CD14-positive monocyte (primary cell): ENCODE measurements around the gene KCTD5. TPM values are rescaled to one million over a fixed set of nuclear protein-coding genes. Genes with fewer than 3 reads are reported as not detected.
A peak's percentile ranks its signal among the peaks of the same experiment; 100 is the strongest.

ENCODE experiments used
- DNase-seq, 3 donors: peaks; one replicate each; pipeline ENCODE4 v3.0.0-alpha.2; 2011 to 2022
- H2AFZ ChIP-seq: 2 replicates; pipeline ENCODE4 v1.6.0; 2012; ENCODE audit warnings: mild to moderate bottlenecking, low read depth, low read length, inconsistent platforms; ENCODE audit not compliant: insufficient read depth, poor library complexity, severe bottlenecking
- H3K27ac ChIP-seq, 2 donors: 1 replicate in 1 of 2; 2 replicates in 1 of 2; pipeline ENCODE4 v1.5.1; 2012 to 2013; ENCODE audit warnings: low read length in 2 of 2, control low read depth in 1 of 2, inconsistent platforms in 1 of 2, low read depth in 1 of 2, mild to moderate bottlenecking in 1 of 2
- H3K27me3 ChIP-seq, 2 donors: one replicate each; pipeline versions ENCODE4 v1.6.0 to v1.6.1; 2011 to 2013; ENCODE audit warnings: low read length in 2 of 2; ENCODE audit not compliant: control insufficient read depth in 2 of 2, insufficient read depth in 2 of 2
- H3K36me3 ChIP-seq, 2 donors: replicated peaks in 1 of 2; 1 replicate in 1 of 2; 2 replicates in 1 of 2; pipeline versions ENCODE4 v1.5.1 to v1.6.1; 2012 to 2013; ENCODE audit warnings: low read length in 2 of 2, control low read depth in 1 of 2, inconsistent platforms in 1 of 2, mild to moderate bottlenecking in 1 of 2; ENCODE audit not compliant: insufficient read depth in 2 of 2, control insufficient read depth in 1 of 2
- H3K4me1 ChIP-seq, 2 donors: 1 replicate in 1 of 2; 2 replicates in 1 of 2; pipeline versions ENCODE4 v1.5.1 to v1.6.1; 2012 to 2013; ENCODE audit warnings: low read length in 2 of 2, control low read depth in 1 of 2, inconsistent platforms in 1 of 2, mild to moderate bottlenecking in 1 of 2, moderate library complexity in 1 of 2; ENCODE audit not compliant: insufficient read depth in 2 of 2, control insufficient read depth in 1 of 2
- H3K4me2 ChIP-seq: replicated peaks from 2 replicates; pipeline ENCODE3; 2012; ENCODE audit warnings: low read length, moderate library complexity, mild to moderate bottlenecking; ENCODE audit not compliant: poor library complexity, severe bottlenecking; ENCODE audit errors: extremely low read depth
- H3K4me3 ChIP-seq, 3 experiments: fragments of 200-600 bp in 1 of 3; sonication (generic) in 1 of 3; replicated peaks in 1 of 3; 1 replicate in 2 of 3; 2 replicates in 1 of 3; pipeline ENCODE4 v1.5.1; 2011 to 2013; ENCODE audit warnings: low read length in 3 of 3, mild to moderate bottlenecking in 3 of 3, control low read depth in 2 of 3, low read depth in 2 of 3, inconsistent platforms in 1 of 3, moderate library complexity in 1 of 3
- H3K79me2 ChIP-seq: 2 replicates; pipeline ENCODE4 v1.6.0; 2012; ENCODE audit warnings: mild to moderate bottlenecking, control low read depth, inconsistent platforms, low read length, moderate library complexity; ENCODE audit not compliant: insufficient read depth
- H3K9ac ChIP-seq: 2 replicates; pipeline ENCODE4 v1.6.0; 2017; ENCODE audit warnings: low read length, mild to moderate bottlenecking; ENCODE audit not compliant: insufficient read depth, poor library complexity, severe bottlenecking
- H3K9me3 ChIP-seq, 2 donors: replicated peaks in 1 of 2; 1 replicate in 1 of 2; 2 replicates in 1 of 2; pipeline versions ENCODE4 v1.5.1 to v1.6.1; 2012 to 2013; ENCODE audit warnings: low read length in 2 of 2, control low read depth in 1 of 2; ENCODE audit not compliant: control insufficient read depth in 1 of 2, insufficient read depth in 1 of 2
- H4K20me1 ChIP-seq: 2 replicates; pipeline ENCODE4 v1.6.0; 2012; ENCODE audit warnings: mild to moderate bottlenecking, low read length, control low read depth, moderate library complexity; ENCODE audit not compliant: insufficient read depth
- H3K27ac Mint-ChIP-seq, 7 donors: one replicate each; pipeline ENCODE4 v1.8.0; 2020; ENCODE audit warnings: mild to moderate bottlenecking in 7 of 7, mixed read lengths in 7 of 7, moderate library complexity in 6 of 7, inconsistent platforms in 2 of 7
- H3K27me3 Mint-ChIP-seq, 3 donors: one replicate each; pipeline ENCODE4 v1.8.0; 2021 to 2022; ENCODE audit warnings: low read depth in 3 of 3, mild to moderate bottlenecking in 3 of 3, mixed read lengths in 3 of 3, moderate library complexity in 3 of 3, inconsistent platforms in 1 of 3
- H3K36me3 Mint-ChIP-seq, 2 donors: one replicate each; pipeline ENCODE4 v1.8.0; 2020; ENCODE audit warnings: mixed read lengths in 2 of 2, inconsistent platforms in 1 of 2, mild to moderate bottlenecking in 1 of 2
- H3K4me1 Mint-ChIP-seq: one replicate; pipeline ENCODE4 v1.8.0; 2020; ENCODE audit warnings: mild to moderate bottlenecking, mixed read lengths
- H3K4me3 Mint-ChIP-seq, 2 donors: one replicate each; pipeline ENCODE4 v1.8.0; 2020; ENCODE audit warnings: mild to moderate bottlenecking in 2 of 2, mixed read lengths in 2 of 2, moderate library complexity in 1 of 2
- H3K9me3 Mint-ChIP-seq, 7 donors: one replicate each; pipeline ENCODE4 v1.8.0; 2020 to 2022; ENCODE audit warnings: mixed read lengths in 7 of 7, mild to moderate bottlenecking in 6 of 7, moderate library complexity in 6 of 7, inconsistent platforms in 2 of 7
- WGBS: methylation state at CpG from one replicate; pipeline ENCODE4 v1.1.5; 2013; ENCODE audit warnings: missing lambda C conversion rate; ENCODE audit not compliant: insufficient coverage; 5-methylcytosine and 5-hydroxymethylcytosine counted together
- intact Hi-C, 2 donors: fragments of 100-400 bp; cut with micrococcal nuclease; formaldehyde crosslinking; loops; one replicate each; pipeline versions ENCODE4 v1.15.0 to v1.15.1; 2023
- polyA plus RNA-seq, 3 donors: library from polyadenylated mRNA; depleted of rRNA in 1 of 3; unstranded in 2 of 3; stranded (reverse) in 1 of 3; fragments of 300-500 nt in 2 of 3; fragments of >200 nt in 1 of 3; fragmentation: Illumina TruSeq in 2 of 3; gene quantifications; 1 replicate in 2 of 3; 2 replicates in 1 of 3; pipeline ENCODE4 v1.2.3, GENCODE V29; 2012 to 2021
- TF ChIP-seq, protein P1 (sequence below): fragments of 200-600 bp; IDR thresholded peaks from one replicate; pipeline ENCODE4 v1.8.0; 2022; ENCODE audit warnings: antibody characterized with exemption, mild to moderate bottlenecking

KCTD5 gene
- polyA plus RNA-seq, 3 donors = 16.0 to 23.1 (median 21.0) TPM

DNA sequence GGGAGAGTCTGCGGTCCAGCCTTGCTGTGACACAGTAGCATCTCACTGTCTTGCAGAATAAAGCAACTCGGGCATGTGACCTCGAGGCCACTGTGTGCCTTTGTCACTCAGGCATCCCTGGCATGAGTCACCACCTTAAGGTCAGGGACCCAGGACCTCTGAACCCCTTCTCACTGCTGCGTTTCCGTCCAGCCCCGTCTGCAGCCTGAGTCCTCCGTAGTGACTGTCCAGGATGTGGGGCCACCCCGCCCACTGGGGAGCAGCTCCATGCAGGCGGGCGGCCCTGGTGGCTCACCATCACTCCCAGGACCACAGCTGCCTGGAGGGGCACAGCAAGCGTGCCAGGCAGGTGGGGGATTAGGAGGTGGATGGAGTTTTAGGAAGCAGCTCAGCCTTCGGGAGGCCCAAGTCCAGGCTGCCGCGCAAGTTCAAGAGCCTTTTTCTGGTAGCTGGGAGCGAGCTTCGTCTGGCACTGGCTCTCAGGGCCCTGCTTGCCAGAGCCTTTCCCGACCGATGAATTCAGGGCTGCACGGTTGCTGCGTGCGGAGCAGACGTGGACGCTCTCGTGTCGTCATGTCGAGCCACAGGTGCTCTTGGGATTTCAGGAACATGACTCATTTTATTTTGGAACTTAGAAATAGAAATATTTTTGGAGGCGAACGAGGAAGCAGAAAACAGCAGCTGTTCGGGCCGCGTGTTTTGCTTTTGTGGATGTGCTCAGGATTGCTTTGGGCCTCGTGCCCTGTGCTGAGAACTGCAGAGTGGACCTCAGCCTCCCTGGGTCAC lies 16.8 kb downstream of the KCTD5 start:
- Histone ChIP-seq H3K4me1 (no peaks in the 10 kb centered on the region), H2AFZ (no peak overlapping the region), H3K9ac (no peak overlapping the region), H3K9me3 (no peaks in the 10 kb centered on the region), H3K4me2 (no peak overlapping the region), H3K79me2 (peaks cover 6% of the 10 kb centered on the region), H3K36me3 (peaks cover 75 to 76% of the 10 kb centered on the region in 2 donors), H4K20me1 (peaks cover 76% of the 10 kb centered on the region), H3K27me3 (no peaks in the 10 kb centered on the region), H3K27ac (no peak overlapping the region), H3K4me3 (no peak overlapping the region)
- H3K27me3 Mint-ChIP-seq = peaks cover 0 to 2% (median 1%) of the 10 kb centered on the region in 3 donors
- no peaks in the 10 kb centered on the region for H3K4me1 Mint-ChIP-seq
- TF ChIP-seq, protein P1, sequence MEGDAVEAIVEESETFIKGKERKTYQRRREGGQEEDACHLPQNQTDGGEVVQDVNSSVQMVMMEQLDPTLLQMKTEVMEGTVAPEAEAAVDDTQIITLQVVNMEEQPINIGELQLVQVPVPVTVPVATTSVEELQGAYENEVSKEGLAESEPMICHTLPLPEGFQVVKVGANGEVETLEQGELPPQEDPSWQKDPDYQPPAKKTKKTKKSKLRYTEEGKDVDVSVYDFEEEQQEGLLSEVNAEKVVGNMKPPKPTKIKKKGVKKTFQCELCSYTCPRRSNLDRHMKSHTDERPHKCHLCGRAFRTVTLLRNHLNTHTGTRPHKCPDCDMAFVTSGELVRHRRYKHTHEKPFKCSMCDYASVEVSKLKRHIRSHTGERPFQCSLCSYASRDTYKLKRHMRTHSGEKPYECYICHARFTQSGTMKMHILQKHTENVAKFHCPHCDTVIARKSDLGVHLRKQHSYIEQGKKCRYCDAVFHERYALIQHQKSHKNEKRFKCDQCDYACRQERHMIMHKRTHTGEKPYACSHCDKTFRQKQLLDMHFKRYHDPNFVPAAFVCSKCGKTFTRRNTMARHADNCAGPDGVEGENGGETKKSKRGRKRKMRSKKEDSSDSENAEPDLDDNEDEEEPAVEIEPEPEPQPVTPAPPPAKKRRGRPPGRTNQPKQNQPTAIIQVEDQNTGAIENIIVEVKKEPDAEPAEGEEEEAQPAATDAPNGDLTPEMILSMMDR = no peak
- 98% methylated on average over 30 of the region's 32 CpGs for WGBS
- intact Hi-C loops = no loop called here
- no peak for DNase-seq
- H3K9me3 Mint-ChIP-seq = no peaks in the 10 kb centered on the region
- peaks cover 60 to 75% of the 10 kb centered on the region in 2 donors for H3K36me3 Mint-ChIP-seq
- peak overlapping the region in 2 of 7 donors; percentile 18 to 59 for H3K27ac Mint-ChIP-seq
- no peak overlapping the region for H3K4me3 Mint-ChIP-seq

DNA sequence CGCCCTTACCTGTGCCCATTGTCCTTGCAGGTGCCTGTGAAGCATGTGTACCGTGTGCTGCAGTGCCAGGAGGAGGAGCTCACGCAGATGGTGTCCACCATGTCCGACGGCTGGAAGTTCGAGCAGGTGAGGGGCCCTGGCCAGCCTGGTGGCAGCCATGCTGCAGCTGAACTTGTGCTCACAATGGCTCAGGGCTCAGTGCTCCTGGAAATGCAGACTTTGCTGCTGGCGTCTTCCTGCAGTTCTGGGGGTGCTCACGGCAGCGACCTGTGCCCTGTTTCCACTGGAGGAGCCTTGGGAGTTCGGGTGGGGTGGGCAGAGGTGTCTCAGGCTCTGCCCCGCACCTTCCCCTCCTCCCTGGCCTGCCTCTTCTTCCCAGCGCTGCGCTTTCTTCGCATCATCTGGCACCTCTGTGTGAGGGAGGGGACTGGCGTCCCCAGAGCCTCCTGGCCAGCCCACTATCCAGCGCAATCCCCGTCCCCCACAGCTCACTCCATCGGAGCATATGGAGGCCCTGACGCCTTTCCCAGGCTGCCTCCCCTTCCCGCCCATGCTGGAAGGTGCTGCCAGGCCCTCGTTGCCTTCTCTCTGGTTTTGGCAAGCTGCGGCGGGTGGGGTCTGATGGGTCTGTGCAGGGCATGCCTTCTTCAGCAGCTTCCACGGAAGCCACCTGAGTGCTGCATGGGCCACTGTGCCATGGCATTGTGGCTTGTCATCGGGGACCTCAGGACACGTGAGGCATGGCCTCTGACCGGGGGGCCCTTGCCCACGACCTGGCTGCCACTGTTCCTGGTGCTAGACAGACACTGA lies 17.7 kb downstream of the KCTD5 start:
- TF ChIP-seq, protein P1 = no peak
- 96% methylated on average over 14 of the region's 28 CpGs for WGBS

More for the DNA sequence above, 17.7 kb downstream of the KCTD5 start:
- H3K36me3 Mint-ChIP-seq = peaks cover 63 to 84% of the 10 kb centered on the region in 2 donors
- peaks cover 0 to 2% (median 1%) of the 10 kb centered on the region in 3 donors for H3K27me3 Mint-ChIP-seq
- no peak overlapping the region for H3K4me3 Mint-ChIP-seq
- Histone ChIP-seq H3K27me3 (no peaks in the 10 kb centered on the region), H3K4me3 (no peak overlapping the region), H3K36me3 (peaks cover 84% of the 10 kb centered on the region in 2 donors), H3K27ac (no peak overlapping the region), H3K9ac (no peak overlapping the region), H3K9me3 (no peaks in the 10 kb centered on the region), H3K79me2 (peaks cover 6% of the 10 kb centered on the region), H3K4me1 (no peaks in the 10 kb centered on the region), H3K4me2 (no peak overlapping the region), H4K20me1 (peaks cover 85% of the 10 kb centered on the region), H2AFZ (no peak overlapping the region)
- no peak overlapping the region for H3K27ac Mint-ChIP-seq
- no peaks in the 10 kb centered on the region for H3K9me3 Mint-ChIP-seq
- intact Hi-C loops = no loop called here
- DNase-seq = no peak
- no peaks in the 10 kb centered on the region for H3K4me1 Mint-ChIP-seq
